ENCODE data around the gene PPP6R2.

DNA sequence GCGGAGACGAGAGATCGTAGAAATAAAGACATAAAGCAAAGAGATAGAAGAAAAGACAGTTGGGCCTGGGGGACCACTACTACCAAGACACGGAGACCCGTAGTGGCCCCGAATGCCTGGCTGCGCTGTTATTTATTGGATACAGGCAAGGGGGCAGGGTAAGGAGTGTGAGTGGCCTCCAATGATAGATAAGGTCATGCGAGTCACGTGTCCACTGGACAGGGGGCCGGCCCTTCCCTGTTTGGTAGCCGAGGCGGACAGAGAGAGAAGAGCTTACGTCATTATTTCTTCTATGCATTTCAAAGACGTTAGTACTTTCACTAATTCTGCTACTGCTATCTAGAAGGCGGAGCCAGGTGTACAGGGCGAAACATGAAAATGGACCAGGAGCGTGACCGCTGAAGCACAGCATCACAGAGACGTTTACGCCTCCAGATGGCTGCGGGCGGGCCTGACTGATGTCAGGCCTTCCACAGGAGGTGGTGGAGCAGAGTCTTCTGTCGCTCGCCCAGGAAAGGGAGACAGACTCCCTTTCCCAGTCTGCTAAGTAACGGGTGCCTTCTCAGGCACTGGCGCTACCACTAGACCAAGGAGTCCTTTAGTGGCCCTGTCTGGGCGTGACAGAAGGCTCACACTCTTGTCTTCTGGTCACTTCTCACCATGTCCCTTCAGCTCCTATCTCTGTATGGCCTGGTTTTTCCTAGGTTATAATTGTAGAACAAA lies 24.8 kb downstream of the PPP6R2 start:
- no peak for TF ChIP-seq EGR1 (IDR thresholded peaks at IDR 0.05)
- TF ChIP-seq, protein P1, sequence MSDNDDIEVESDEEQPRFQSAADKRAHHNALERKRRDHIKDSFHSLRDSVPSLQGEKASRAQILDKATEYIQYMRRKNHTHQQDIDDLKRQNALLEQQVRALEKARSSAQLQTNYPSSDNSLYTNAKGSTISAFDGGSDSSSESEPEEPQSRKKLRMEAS (IDR thresholded peaks at IDR 0.05), result no peak
- TF ChIP-seq CREB1 (IDR thresholded peaks at IDR 0.05; ENCODE audit: low read depth), result no peak
- no peak for TF ChIP-seq TAF1 (IDR thresholded peaks at IDR 0.05; ENCODE audit: low read depth)
